ENCODE measurements around the gene CTNNA3. TPM values are rescaled to one million over a fixed set of nuclear protein-coding genes. Genes with fewer than 3 reads are reported as not detected.

Gene CTNNA3
- total and polyA plus RNA-seq, 2 donors from 2014 or later, result 0.45 to 0.72 TPM

DNA sequence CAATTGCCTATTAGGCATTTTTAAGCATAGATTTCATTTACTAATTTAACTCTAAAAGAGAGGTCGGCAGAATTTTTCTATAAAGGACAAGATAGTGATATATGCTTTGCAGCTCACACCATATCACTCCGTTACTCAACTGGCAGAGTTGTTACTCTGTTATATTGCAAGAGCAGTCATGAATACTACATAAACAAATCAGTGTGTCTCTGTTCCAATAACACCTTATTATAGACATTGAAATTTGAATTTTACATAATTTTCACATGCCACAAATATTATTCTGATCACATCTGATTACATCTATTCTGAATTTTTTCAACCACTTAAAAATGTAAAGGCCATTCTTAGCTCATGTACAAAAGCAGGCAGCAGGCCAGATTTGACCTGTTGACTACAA is 1624.1 kb downstream of the CTNNA3 start:
- no peak overlapping the region for H3K4me3 ChIP-seq (ENCODE audit: low read length in 3 of 3)
- TF ChIP-seq, protein P1, sequence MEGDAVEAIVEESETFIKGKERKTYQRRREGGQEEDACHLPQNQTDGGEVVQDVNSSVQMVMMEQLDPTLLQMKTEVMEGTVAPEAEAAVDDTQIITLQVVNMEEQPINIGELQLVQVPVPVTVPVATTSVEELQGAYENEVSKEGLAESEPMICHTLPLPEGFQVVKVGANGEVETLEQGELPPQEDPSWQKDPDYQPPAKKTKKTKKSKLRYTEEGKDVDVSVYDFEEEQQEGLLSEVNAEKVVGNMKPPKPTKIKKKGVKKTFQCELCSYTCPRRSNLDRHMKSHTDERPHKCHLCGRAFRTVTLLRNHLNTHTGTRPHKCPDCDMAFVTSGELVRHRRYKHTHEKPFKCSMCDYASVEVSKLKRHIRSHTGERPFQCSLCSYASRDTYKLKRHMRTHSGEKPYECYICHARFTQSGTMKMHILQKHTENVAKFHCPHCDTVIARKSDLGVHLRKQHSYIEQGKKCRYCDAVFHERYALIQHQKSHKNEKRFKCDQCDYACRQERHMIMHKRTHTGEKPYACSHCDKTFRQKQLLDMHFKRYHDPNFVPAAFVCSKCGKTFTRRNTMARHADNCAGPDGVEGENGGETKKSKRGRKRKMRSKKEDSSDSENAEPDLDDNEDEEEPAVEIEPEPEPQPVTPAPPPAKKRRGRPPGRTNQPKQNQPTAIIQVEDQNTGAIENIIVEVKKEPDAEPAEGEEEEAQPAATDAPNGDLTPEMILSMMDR (IDR thresholded peaks at IDR 0.05; ENCODE audit: borderline replicate concordance, extremely low read depth, insufficient read depth), result no peak
- H3K36me3 ChIP-seq (ENCODE audit: control insufficient read depth in 2 of 3, insufficient read depth in 3 of 3, low read length in 3 of 3), result no peaks in the 10 kb centered on the region
- H3K4me1 ChIP-seq (ENCODE audit: control insufficient read depth in 2 of 3, insufficient read depth in 2 of 3, low read depth in 1 of 3, low read length in 3 of 3), result no peaks in the 10 kb centered on the region
- no peak overlapping the region for H3K27ac ChIP-seq (ENCODE audit: low read depth in 2 of 2, low read length in 2 of 2)
- FAIRE-seq (no peak), DNase-seq (no peak)
- no peaks in the 10 kb centered on the region for H3K27me3 ChIP-seq (ENCODE audit: control insufficient read depth, insufficient read depth, low read length)
- intact Hi-C loops (cut with DNase I), result no loop called here
- H3K9me3 ChIP-seq (ENCODE audit: control insufficient read depth in 2 of 3, insufficient read depth in 1 of 3, low read length in 3 of 3), result no peaks in the 10 kb centered on the region
- no peak overlapping the region for H3K9ac ChIP-seq (ENCODE audit: low read length in 3 of 3)

DNA sequence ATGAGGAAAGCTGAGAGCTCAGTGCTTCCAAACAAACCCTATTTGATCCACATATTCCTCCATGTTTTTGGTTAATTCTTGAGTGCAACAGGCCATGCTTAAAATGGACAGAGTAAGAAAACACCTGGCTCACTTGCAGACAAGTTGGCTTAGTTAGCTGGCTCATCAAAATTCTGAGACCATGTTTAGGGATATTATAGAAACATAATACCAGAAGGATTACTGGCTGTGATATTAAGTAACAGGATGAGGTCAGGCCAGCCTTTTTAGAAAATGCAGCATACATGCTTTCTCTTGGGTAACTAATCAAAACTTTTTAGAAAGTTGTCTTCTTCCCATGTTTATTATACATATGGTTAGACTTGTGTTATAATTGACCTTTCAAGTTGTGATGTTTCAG is 1637.4 kb downstream of the CTNNA3 start:
- Histone ChIP-seq H3K27me3 (ENCODE audit: control insufficient read depth, insufficient read depth, low read length) (no peaks in the 10 kb centered on the region), H3K9me3 (ENCODE audit: control insufficient read depth in 2 of 3, insufficient read depth in 1 of 3, low read length in 3 of 3) (peaks cover 0 to 2% (median 0%) of the 10 kb centered on the region in 3 donors), H3K4me1 (ENCODE audit: control insufficient read depth in 2 of 3, insufficient read depth in 2 of 3, low read depth in 1 of 3, low read length in 3 of 3) (no peaks in the 10 kb centered on the region), H3K36me3 (ENCODE audit: control insufficient read depth in 2 of 3, insufficient read depth in 3 of 3, low read length in 3 of 3) (no peaks in the 10 kb centered on the region), H3K9ac (ENCODE audit: low read length in 3 of 3) (no peak overlapping the region), H3K27ac (ENCODE audit: low read depth in 2 of 2, low read length in 2 of 2) (no peak overlapping the region), H3K4me3 (ENCODE audit: low read length in 3 of 3) (no peak overlapping the region)
- intact Hi-C loops (cut with DNase I), result no loop called here
- TF ChIP-seq, protein P1 (IDR thresholded peaks at IDR 0.05; ENCODE audit: borderline replicate concordance, extremely low read depth, insufficient read depth), result no peak
- FAIRE-seq (no peak), DNase-seq (no peak)

DNA sequence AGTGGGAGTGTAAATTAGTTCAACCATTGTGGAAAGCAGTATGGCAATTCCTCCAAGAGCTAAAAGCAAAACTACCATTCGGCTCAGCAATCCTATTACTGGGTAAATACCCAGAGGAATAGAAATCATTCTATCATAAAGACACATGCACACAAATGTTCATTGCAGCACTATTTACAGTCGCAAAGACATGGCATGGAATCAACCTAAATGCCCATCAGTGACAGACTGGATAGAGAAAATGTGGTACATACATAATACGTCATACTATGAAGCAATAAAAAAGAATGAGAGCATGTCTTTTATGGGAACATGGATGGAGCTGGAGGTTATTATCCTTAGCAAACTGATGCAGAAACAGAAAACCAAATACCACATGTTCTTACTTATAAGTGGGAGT is 1646.7 kb downstream of the CTNNA3 start:
- no peaks in the 10 kb centered on the region for H3K27me3 ChIP-seq (ENCODE audit: control insufficient read depth, insufficient read depth, low read length)
- H3K4me1 ChIP-seq (ENCODE audit: control insufficient read depth in 2 of 3, insufficient read depth in 2 of 3, low read depth in 1 of 3, low read length in 3 of 3), result no peaks in the 10 kb centered on the region
- peaks cover 0 to 2% (median 0%) of the 10 kb centered on the region in 3 donors for H3K9me3 ChIP-seq (ENCODE audit: control insufficient read depth in 2 of 3, insufficient read depth in 1 of 3, low read length in 3 of 3)
- no peaks in the 10 kb centered on the region for H3K36me3 ChIP-seq (ENCODE audit: control insufficient read depth in 2 of 3, insufficient read depth in 3 of 3, low read length in 3 of 3)
- H3K27ac ChIP-seq (ENCODE audit: low read depth in 2 of 2, low read length in 2 of 2), result no peak overlapping the region
- no peak overlapping the region for H3K4me3 ChIP-seq (ENCODE audit: low read length in 3 of 3)
- H3K9ac ChIP-seq (ENCODE audit: low read length in 3 of 3), result no peak overlapping the region
- intact Hi-C loops (cut with DNase I), result no loop called here
- TF ChIP-seq, protein P1 (IDR thresholded peaks at IDR 0.05; ENCODE audit: borderline replicate concordance, extremely low read depth, insufficient read depth), result no peak
- FAIRE-seq (no peak), DNase-seq (no peak)

DNA sequence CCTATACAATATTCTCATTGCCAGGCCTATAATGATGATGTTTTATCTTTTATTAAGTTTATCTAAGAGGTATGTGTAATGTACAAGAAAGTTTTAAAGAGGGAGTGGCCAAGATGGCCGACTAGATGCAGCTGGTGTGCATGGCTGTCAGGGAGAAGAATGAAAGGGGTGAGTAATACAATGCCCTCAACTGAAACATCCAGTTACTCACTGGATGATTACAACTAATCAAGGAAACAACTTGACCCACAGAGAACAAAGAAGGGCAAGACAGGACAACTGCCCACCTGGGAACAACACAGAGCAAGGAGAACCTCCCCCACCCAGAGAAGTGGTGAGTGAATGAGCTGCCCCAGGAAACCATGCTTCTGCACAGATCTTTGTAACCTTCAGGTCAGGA is 1650.1 kb downstream of the CTNNA3 start:
- peaks cover 0 to 2% (median 0%) of the 10 kb centered on the region in 3 donors for H3K9me3 ChIP-seq (ENCODE audit: control insufficient read depth in 2 of 3, insufficient read depth in 1 of 3, low read length in 3 of 3)
- no peak overlapping the region for H3K4me3 ChIP-seq (ENCODE audit: low read length in 3 of 3)
- no peaks in the 10 kb centered on the region for H3K4me1 ChIP-seq (ENCODE audit: control insufficient read depth in 2 of 3, insufficient read depth in 2 of 3, low read depth in 1 of 3, low read length in 3 of 3)
- no peak overlapping the region for H3K9ac ChIP-seq (ENCODE audit: low read length in 3 of 3)
- H3K27ac ChIP-seq (ENCODE audit: low read depth in 2 of 2, low read length in 2 of 2), result no peak overlapping the region
- H3K36me3 ChIP-seq (ENCODE audit: control insufficient read depth in 2 of 3, insufficient read depth in 3 of 3, low read length in 3 of 3), result no peaks in the 10 kb centered on the region
- TF ChIP-seq, protein P1 (IDR thresholded peaks at IDR 0.05; ENCODE audit: borderline replicate concordance, extremely low read depth, insufficient read depth), result no peak
- no peaks in the 10 kb centered on the region for H3K27me3 ChIP-seq (ENCODE audit: control insufficient read depth, insufficient read depth, low read length)
- DNase-seq (no peak), FAIRE-seq (no peak)
- intact Hi-C loops (cut with DNase I), result no loop called here

Measured in kidney (tissue), 14 donors.